ENCODE measurements around the gene LRRC4B.

DNA sequence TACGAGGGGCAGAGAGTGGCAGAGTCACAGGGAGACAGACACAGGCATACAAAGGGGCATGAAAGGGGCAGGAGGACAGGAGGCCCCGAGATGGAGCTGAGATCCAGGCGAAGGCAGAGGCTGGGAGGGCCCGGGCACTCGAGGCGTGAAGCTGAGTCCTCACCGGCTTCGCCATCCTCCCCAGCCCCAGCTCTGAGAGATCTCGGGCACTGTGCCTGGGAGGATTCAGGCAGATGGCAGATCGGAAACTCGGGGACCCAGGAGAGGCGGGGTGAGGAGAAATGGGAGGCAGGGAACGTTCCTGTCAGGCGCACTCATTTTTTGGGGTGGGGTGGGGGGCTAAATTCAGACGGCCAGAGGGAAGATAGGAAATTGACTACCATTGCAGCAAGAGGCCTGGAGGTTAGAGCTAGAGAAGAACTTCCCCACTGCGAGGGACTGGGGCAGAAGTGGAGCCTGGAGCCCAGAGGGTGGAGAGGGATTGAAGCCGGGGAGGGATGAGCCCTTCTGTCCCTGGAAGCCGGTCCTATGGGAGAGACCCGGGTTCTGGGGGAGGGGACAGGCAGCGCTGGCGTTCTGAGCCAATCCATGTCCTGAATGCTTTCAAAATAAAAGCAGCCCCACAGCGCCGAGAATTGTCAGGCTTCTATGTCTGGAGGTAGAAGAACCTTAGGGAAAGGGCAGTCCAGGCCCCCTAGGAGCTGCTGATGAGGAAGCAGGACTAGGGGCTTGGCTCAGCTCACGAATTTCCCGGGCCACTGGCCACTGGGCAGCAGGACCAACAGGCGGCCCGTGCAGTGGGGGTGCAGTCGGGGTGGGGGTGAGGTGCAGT is 12.6 kb downstream of the LRRC4B start:
- TF ChIP-seq, protein P1, sequence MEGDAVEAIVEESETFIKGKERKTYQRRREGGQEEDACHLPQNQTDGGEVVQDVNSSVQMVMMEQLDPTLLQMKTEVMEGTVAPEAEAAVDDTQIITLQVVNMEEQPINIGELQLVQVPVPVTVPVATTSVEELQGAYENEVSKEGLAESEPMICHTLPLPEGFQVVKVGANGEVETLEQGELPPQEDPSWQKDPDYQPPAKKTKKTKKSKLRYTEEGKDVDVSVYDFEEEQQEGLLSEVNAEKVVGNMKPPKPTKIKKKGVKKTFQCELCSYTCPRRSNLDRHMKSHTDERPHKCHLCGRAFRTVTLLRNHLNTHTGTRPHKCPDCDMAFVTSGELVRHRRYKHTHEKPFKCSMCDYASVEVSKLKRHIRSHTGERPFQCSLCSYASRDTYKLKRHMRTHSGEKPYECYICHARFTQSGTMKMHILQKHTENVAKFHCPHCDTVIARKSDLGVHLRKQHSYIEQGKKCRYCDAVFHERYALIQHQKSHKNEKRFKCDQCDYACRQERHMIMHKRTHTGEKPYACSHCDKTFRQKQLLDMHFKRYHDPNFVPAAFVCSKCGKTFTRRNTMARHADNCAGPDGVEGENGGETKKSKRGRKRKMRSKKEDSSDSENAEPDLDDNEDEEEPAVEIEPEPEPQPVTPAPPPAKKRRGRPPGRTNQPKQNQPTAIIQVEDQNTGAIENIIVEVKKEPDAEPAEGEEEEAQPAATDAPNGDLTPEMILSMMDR (IDR thresholded peaks at IDR 0.05) = no peak
- no peak for TF ChIP-seq POLR2A (IDR thresholded peaks at IDR 0.05)
- no peak for TF ChIP-seq POLR2AphosphoS5 (IDR thresholded peaks at IDR 0.05)
- no peak for TF ChIP-seq EP300 (IDR thresholded peaks at IDR 0.05)
